ENCODE data around the gene ADAMTS14.

- TF ChIP-seq POLR2A (IDR thresholded peaks at IDR 0.05) (no peak), CTCF (IDR thresholded peaks at IDR 0.05) (no peak)
Measured at GRCh38 chr10:70780370-70780760, 108.1 kb downstream of the ADAMTS14 start.

Measured in tibial nerve (tissue), 3 donors.